Adipocyte (in vitro differentiated cells): ENCODE data around the gene MISP3.
A peak's percentile ranks its signal among the peaks of the same experiment; 100 is the strongest.
"Not testable (repeated sequence)": the region's sequence is repeated elsewhere in the genome, so short reads cannot be mapped to it uniquely, and the experiment has no call there.

Experiments
- DNase-seq: peaks from one replicate; pipeline ENCODE4 v3.0.0-alpha.2; 2015; ENCODE audit warnings: low read depth
- H3K27me3 ChIP-seq: replicated peaks from 2 replicates; pipeline ENCODE4 v1.7.0; 2013; ENCODE audit warnings: mild to moderate bottlenecking, low read length, moderate library complexity; ENCODE audit not compliant: control insufficient read depth, insufficient read depth
- H3K36me3 ChIP-seq: 2 replicates; pipeline ENCODE4 v1.7.0; 2013; ENCODE audit warnings: low read length, mild to moderate bottlenecking, moderate library complexity; ENCODE audit not compliant: control insufficient read depth, insufficient read depth, severe bottlenecking
- H3K4me1 ChIP-seq: 2 replicates; pipeline ENCODE4 v1.7.0; 2013; ENCODE audit warnings: mild to moderate bottlenecking, low read length, moderate library complexity; ENCODE audit not compliant: control insufficient read depth, insufficient read depth
- H3K4me3 ChIP-seq: 2 replicates; pipeline ENCODE4 v1.7.0; 2013; ENCODE audit warnings: mild to moderate bottlenecking, low read length, moderate library complexity
- H3K9ac ChIP-seq: 2 replicates; pipeline ENCODE4 v1.7.0; 2013; ENCODE audit warnings: mild to moderate bottlenecking, low read length, moderate library complexity
- H3K9me3 ChIP-seq: 2 replicates; pipeline ENCODE4 v1.7.0; 2013; ENCODE audit warnings: mild to moderate bottlenecking, low read length, moderate library complexity; ENCODE audit not compliant: control insufficient read depth

Gene MISP3

DNA sequence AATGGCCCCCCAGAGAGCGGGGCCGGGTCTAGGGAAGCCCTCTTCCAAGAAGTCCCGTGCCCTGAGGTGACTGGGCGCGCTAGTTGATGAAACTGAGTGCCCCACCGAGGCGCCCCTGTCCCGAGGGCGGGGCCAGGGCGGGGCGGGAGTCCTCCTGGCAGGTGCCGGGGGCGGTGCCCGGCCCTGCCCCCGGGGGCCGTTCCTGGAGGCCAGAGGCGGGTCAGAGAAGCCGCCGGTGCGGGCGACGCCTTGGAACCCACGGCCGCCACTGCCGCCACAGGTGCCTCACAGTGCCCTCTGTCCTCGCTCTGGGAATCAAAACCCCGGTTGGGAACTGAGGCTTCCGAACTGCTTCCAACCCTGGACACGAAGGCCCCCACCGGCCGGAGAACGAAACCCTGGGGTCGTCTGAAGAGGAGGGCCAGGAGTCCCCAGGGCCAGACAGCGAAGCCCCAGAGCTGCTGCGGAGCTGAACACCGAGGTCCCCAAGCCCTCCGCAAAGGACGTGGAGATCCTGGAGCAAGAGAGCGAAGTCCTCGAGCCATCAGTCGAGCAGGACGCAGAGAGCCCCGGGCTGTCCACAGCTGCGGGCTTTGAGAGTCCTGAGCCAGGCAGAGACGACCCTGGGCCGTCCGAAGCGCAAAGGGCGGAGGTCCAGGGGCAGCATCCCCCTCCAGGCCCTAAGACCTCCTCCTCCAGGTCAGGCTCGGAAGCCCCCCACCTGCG lies at the start of gene MISP3:
TSS of gene MISP3 (plus strand) at position 252 of the 726 bp plus-strand sequence. CDS start 524 bp downstream, outside the sequence.
- Histone ChIP-seq H3K36me3 (no peaks in the 10 kb centered on the region), H3K9ac (peak within 1 kb of the TSS; percentile 87), H3K27me3 (no peaks in the 10 kb centered on the region), H3K4me3 (peak within 1 kb of the TSS; percentile 88), H3K4me1 (peaks cover 29% of the 10 kb centered on the region), H3K9me3 (no peaks in the 10 kb centered on the region)
- DNase-seq = peak; percentile 50

DNA sequence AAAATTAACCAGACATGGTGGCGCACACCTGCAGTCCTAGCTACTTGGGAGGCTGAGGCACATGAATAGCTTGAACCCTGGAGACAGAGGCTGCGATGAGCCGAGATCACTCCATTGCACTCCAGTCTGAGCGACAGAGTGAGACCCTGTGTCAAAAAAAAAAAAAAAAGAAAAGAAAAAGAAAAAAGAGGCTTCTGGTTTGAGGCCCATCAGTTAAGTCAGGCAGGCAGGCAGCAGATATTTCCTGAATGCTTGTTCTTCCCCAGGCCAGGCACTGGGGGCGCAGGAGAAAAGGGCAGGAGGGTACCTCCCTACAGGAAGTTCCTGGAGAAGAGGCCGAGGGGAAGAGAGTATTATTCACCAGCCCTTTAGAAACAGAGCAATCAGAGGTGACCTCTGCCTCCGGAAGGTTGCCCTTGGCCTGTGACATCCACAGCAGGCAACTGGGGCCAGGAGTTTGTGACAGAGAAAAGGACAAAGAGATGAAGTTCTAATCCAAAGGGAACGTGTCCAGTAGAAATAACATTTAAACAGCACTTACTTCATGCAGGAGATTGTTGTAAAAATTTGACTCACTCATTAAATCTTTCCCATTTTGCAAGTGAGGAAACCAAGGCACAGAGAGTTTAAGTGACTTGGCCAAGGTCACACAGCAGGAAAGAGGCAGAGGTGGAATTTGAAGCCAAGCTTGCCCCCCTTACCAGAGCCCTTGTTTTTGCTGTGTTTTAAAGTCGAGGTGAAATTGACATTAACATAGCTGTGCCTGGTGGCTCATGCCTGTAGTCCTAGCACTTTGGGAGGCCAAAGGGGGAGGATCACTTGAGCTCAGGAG lies 49.0 kb upstream of the MISP3 start:
- peak; percentile 57 for DNase-seq
- no peak overlapping the region for H3K4me3 ChIP-seq
- H3K36me3 ChIP-seq = no peaks in the 10 kb centered on the region
- H3K9me3 ChIP-seq = no peaks in the 10 kb centered on the region
- no peaks in the 10 kb centered on the region for H3K4me1 ChIP-seq
- peaks cover 10% of the 10 kb centered on the region for H3K27me3 ChIP-seq
- H3K9ac ChIP-seq = no peak overlapping the region

DNA sequence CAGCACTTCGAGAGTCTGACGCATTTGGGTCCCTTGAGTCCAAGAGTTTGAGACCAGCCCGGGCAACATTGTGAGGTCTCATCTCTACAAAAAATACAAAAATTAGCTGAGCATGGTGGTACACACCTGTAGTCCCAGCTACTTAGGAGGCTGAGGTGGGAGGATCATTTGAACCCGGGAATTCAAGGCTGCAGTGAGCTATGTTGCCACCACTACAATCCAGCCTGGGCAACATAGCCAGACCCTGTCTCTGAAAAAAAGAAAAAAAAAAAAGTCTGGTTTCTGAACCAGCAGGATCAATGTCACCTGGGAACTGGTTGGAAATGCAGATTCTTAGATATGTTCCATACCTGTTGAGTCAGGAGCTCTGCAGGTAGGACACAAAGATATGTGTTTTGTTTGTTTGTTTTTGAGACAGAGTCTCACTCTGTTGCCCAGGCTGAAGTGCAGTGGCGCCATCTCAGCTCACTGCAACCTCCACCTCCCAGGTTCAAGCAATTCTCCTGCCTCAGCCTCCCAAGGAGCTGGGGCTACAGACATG lies 45.9 kb upstream of the MISP3 start:
- H3K27me3 ChIP-seq = peaks cover 25% of the 10 kb centered on the region
- H3K36me3 ChIP-seq, H3K9ac ChIP-seq, H3K4me1 ChIP-seq, H3K9me3 ChIP-seq, H3K4me3 ChIP-seq, DNase-seq: not testable (repeated sequence)

DNA sequence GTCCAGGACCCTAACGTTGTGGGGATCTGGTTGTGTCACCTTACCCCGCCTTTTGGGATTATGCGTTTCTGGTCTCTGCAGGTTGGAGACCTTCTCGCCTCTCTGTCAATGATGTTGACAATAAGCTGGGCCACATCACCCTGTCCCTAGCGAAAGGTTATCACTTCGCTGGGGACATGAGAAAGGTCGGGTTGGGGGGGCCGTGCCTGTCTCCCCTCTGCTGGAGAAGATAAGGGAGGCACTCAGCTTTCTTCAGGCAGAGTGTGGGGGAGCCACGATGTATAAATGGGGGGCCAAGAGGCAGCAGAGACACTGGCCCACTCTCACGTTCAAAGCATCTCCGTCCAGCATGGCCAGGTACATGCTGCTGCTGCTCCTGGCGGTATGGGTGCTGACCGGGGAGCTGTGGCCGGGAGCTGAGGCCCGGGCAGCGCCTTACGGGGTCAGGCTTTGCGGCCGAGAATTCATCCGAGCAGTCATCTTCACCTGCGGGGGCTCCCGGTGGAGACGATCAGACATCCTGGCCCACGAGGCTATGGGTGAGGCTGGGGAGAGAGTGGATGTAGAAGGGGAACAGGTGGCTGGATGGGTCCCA lies 44.6 kb upstream of the MISP3 start, which contains the start of gene RLN3:
TSS of gene RLN3 (plus strand) at position 293 of the 595 bp plus-strand sequence. CDS start at position 350, 57 bp downstream.
- Histone ChIP-seq H3K36me3 (no peaks in the 10 kb centered on the region), H3K9me3 (no peaks in the 10 kb centered on the region), H3K27me3 (peaks cover 27% of the 10 kb centered on the region), H3K4me1 (peaks cover 7% of the 10 kb centered on the region), H3K4me3 (no peak within 1 kb of the TSS), H3K9ac (no peak within 1 kb of the TSS)
- no peak for DNase-seq

DNA sequence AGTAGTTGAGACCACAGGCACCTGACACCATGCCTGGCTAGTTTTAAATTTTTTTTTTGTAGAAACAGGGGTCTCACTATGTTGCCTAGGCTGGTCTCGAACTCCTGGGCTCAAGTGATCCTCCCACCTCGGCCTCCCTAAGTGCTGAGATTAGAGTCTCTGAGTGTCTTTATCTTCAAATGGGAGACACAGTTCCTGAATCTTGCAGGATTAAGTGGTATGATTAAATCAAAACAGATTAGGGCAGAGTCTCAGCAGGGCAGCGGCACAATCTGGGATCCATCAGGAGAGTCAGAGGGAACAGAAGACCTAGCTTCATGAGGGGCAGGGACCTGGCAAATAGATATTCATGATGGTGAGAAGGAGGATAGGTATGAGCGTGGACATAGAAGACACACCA lies 43.7 kb upstream of the MISP3 start:
- DNase-seq = no peak
- Histone ChIP-seq H3K9ac (no peak overlapping the region), H3K4me1 (peaks cover 7% of the 10 kb centered on the region), H3K36me3 (no peaks in the 10 kb centered on the region), H3K27me3 (peaks cover 27% of the 10 kb centered on the region), H3K4me3 (no peak overlapping the region), H3K9me3 (no peaks in the 10 kb centered on the region)

DNA sequence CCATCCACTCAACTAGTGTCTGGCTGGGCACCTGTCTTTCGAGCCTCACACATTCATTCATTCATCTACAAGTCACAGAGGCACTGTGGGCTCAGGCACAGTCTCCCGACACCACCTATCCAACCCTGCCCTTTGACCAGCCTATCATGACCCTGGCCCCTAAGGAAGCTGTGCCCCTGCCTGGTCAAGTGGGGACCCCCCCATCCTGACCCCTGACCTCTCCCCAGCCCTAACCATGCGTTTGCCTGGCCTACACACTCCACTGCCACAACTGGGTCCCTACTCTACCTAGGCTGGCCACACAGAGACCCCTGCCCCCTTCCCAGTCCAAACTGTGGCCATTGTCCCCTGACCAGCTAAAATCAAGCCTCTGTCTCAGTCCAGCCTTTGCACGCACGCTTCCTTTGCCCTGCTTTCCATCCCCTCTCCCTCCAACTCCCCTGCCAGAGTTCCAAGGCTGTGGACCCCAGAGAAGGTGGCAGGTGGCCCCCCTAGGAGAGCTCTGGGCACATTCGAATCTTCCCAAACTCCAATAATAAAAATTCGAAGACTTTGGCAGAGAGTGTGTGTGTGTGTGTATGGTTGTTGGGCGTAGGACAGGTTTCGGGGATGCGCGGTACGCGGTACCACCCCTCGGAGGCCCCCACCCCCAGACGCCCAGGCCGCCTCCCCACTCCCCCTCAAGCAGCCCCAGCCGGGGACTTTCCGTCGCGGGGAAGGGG lies 41.4 kb upstream of the MISP3 start:
- H3K9ac ChIP-seq = no peak overlapping the region
- no peaks in the 10 kb centered on the region for H3K9me3 ChIP-seq
- H3K27me3 ChIP-seq = peaks cover 27% of the 10 kb centered on the region
- H3K4me1 ChIP-seq = peaks cover 7% of the 10 kb centered on the region
- H3K4me3 ChIP-seq = peak overlapping the region; percentile 72
- no peaks in the 10 kb centered on the region for H3K36me3 ChIP-seq
- DNase-seq = no peak

DNA sequence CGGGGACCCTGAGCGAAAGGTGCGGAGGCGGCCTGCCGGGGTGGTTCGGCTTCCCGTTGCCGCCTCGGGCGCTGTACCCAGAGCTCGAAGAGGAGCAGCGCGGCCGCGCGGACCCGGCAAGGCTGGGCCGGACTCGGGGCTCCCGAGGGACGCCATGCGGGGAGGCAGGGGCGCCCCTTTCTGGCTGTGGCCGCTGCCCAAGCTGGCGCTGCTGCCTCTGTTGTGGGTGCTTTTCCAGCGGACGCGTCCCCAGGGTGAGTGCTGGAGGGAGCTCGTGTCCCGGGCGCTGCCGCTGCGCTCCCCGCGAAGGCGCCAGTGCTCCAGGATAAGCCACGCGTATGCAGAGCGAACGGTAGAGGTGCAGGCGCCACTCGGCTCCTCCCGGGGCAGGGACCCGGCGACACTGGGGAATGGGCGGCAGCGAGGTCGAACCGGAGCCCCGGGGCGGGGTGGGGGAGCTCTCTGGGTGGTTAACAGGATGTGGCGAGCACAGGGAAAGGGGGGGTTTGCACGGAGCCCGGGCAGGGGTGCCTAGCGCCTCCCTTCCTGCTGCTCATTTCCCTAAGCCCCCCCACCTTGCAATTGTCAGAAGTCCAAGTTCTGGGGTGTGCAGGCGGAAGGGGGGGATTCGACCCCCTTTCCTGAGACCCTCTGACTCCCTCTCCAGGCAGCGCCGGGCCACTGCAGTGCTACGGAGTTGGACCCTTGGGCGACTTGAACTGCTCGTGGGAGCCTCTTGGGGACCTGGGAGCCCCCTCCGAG lies 40.7 kb upstream of the MISP3 start, which contains the start of gene IL27RA:
TSS of gene IL27RA (plus strand) at position 44 of the 762 bp plus-strand sequence. CDS start at position 155, 111 bp downstream.
- Histone ChIP-seq H3K9ac (peak within 1 kb of the TSS; percentile 12), H3K4me3 (peak within 1 kb of the TSS; percentile 72), H3K36me3 (no peaks in the 10 kb centered on the region), H3K9me3 (no peaks in the 10 kb centered on the region), H3K4me1 (peaks cover 7% of the 10 kb centered on the region), H3K27me3 (peaks cover 27% of the 10 kb centered on the region)
- DNase-seq = peak; percentile 75

DNA sequence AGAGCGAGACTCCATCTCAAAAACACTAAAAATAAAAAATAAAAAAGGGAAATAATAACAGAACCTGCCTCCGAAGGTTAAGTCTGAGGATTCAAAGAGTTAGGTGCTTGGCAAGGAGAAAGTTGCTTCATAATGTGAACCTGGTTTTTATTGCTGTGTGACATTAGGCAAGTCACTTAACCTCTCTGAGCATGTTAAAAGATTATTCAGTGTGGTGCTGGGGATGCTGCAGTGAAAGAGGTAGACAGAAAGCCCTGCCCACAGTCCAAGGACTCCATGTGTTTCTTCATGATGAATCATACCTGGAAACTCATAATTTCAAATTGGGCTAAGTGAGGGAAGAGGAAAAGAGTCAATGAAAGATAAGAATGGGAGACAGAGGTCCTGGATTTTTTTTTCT lies 38.6 kb upstream of the MISP3 start:
- Histone ChIP-seq H3K9me3 (no peaks in the 10 kb centered on the region), H3K36me3 (no peaks in the 10 kb centered on the region), H3K4me3 (no peak overlapping the region), H3K9ac (no peak overlapping the region), H3K4me1 (peaks cover 7% of the 10 kb centered on the region), H3K27me3 (peaks cover 18% of the 10 kb centered on the region)
- DNase-seq = no peak

DNA sequence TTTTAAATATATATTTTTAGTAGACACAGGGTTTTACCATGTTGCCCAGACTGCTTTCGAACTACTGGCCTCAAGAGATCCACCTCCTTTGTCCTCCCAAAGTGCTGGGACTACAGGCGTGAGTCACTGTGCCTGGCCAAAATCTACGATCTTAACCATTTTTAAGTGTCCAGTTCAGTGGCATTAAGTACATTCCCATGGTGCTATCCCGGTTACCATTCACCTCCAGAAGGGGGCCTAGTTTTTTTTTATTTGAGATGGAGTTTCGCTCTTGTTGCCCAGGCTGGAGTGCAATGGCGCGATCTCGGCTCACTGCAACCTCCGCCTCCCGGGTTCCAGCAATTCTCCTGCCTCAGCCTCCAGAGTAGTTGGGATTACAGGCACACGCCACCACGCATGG lies 37.4 kb upstream of the MISP3 start:
- H3K4me1 ChIP-seq, DNase-seq, H3K36me3 ChIP-seq, H3K4me3 ChIP-seq, H3K9me3 ChIP-seq, H3K9ac ChIP-seq: not testable (repeated sequence)
- H3K27me3 ChIP-seq = peaks cover 14% of the 10 kb centered on the region

DNA sequence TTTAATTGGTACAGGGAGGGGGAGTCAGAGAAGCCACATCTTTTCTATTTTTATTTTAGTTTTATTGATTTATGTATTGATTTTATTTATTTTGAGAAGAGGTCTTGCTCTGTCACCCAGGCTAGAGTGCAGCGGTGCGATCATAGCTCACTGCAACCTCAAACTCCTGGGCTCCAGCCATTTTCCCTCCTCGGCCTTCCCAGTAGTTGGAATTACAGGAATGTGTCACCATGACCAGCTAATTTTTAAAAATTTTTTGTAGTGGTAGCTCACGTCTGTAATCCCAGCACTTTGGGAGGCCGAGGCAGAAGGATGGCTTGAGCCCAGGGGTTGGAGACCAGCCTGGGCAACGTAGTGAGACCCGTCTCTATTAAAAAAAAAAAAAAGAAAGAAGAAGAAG lies 36.9 kb upstream of the MISP3 start:
- H3K4me1 ChIP-seq = peaks cover 7% of the 10 kb centered on the region
- H3K4me3 ChIP-seq = no peak overlapping the region
- H3K27me3 ChIP-seq = peaks cover 10% of the 10 kb centered on the region
- H3K9me3 ChIP-seq = no peaks in the 10 kb centered on the region
- H3K9ac ChIP-seq = no peak overlapping the region
- H3K36me3 ChIP-seq = no peaks in the 10 kb centered on the region
- DNase-seq = no peak
